ENCODE data around the gene GFER.

GRCh38 chr16:1947369-1947670, 36.7 kb upstream of the GFER start:
- TF ChIP-seq CTCF (conservative IDR thresholded peaks at IDR 0.05) (no peak), ZFX (IDR thresholded peaks at IDR 0.05) (no peak)

All from C4-2B (cell line).